Ascending aorta (tissue), 2 donors: Measurements from ENCODE around the gene SMIM26. TPM values are rescaled to one million over a fixed set of nuclear protein-coding genes. Genes with fewer than 3 reads are reported as not detected.
A peak's percentile ranks its signal among the peaks of the same experiment; 100 is the strongest.

Experiments used
- DNase-seq, 2 donors: peaks; one replicate each; pipeline ENCODE4 v3.0.0-alpha.2; 2019; ENCODE audit warnings: low spot score in 2 of 2
- H3K27ac ChIP-seq, 2 donors: fragments of 200-600 bp; sonication (generic); one replicate each; pipeline ENCODE4 v1.5.1; 2016 to 2017; ENCODE audit warnings: mild to moderate bottlenecking in 1 of 2
- H3K27me3 ChIP-seq: fragments of 200-600 bp; sonication (generic); one replicate; pipeline ENCODE4 v1.5.1; 2017
- H3K36me3 ChIP-seq, 2 donors: fragments of 200-600 bp; sonication (generic); one replicate each; pipeline ENCODE4 v1.5.1; 2016
- H3K4me1 ChIP-seq, 2 donors: fragments of 200-600 bp; sonication (generic); one replicate each; pipeline ENCODE4 v1.5.1; 2016 to 2017; ENCODE audit warnings: mild to moderate bottlenecking in 1 of 2
- H3K4me3 ChIP-seq, 2 donors: fragments of 200-600 bp; sonication (generic); one replicate each; pipeline ENCODE4 v1.5.1; 2016 to 2017; ENCODE audit warnings: mild to moderate bottlenecking in 1 of 2
- H3K9me3 ChIP-seq, 2 donors: fragments of 200-600 bp; sonication (generic); one replicate each; pipeline ENCODE4 v1.5.1; 2016
- intact Hi-C: fragments of 100-400 bp; cut with DNase I; formaldehyde crosslinking; loops from one replicate; pipeline ENCODE4 v1.15.1; 2023
- total RNA-seq: library from RNA; depleted of rRNA; stranded (reverse); fragments of >200 nt; gene quantifications from one replicate; pipeline ENCODE4 v1.1.0, GENCODE V29; 2016
- TF ChIP-seq, protein P1 (sequence below), 3 experiments: fragments of 200-600 bp in 2 of 3; fragments of 450-650 bp in 1 of 3; sonication (generic) in 2 of 3; IDR thresholded peaks; one replicate each; pipeline ENCODE4 v1.5.1; 2016 to 2019; ENCODE audit warnings: antibody characterized with exemption in 3 of 3, mild to moderate bottlenecking in 1 of 3, moderate library complexity in 1 of 3

The SMIM26 gene
- total RNA-seq, 1 donor from 2014 or later, result 67.7 TPM

DNA sequence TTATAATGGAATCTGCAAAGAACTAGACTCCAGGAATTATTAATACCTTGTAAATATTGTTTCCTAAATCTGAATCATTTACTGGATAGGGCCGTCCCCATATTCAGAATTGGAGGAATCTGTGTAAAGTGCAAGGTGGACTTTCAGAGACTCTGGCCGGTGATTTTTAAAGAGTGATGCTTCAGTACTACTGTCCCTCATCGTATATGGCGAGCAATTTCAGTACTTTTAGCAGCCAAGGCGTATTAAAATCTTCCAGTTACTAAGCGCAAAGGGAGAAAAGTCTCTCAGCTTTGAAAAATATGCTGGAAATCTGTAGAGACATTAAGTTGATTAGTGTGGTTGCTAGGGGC, 483 bp downstream of the SMIM26 start:
- Histone ChIP-seq H3K4me1 (peaks cover 0 to 10% of the 10 kb centered on the region in 2 donors), H3K27me3 (no peaks in the 10 kb centered on the region), H3K27ac (peak overlapping the region; percentile 80 to 93), H3K9me3 (no peaks in the 10 kb centered on the region), H3K36me3 (peaks cover 14 to 25% of the 10 kb centered on the region in 2 donors), H3K4me3 (peak overlapping the region; percentile 73 to 86)
- TF ChIP-seq, protein P1, sequence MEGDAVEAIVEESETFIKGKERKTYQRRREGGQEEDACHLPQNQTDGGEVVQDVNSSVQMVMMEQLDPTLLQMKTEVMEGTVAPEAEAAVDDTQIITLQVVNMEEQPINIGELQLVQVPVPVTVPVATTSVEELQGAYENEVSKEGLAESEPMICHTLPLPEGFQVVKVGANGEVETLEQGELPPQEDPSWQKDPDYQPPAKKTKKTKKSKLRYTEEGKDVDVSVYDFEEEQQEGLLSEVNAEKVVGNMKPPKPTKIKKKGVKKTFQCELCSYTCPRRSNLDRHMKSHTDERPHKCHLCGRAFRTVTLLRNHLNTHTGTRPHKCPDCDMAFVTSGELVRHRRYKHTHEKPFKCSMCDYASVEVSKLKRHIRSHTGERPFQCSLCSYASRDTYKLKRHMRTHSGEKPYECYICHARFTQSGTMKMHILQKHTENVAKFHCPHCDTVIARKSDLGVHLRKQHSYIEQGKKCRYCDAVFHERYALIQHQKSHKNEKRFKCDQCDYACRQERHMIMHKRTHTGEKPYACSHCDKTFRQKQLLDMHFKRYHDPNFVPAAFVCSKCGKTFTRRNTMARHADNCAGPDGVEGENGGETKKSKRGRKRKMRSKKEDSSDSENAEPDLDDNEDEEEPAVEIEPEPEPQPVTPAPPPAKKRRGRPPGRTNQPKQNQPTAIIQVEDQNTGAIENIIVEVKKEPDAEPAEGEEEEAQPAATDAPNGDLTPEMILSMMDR (IDR thresholded peaks at IDR 0.05), result no peak
- intact Hi-C loops, result loop anchor here (1.0 to 10.0 kb wide), 6 partner anchors 20 to 1485 kb away; partner anchors contain the start of genes CFAP61, CRNKL1, RRBP1 and SEC23B
- DNase-seq, result no peak

DNA sequence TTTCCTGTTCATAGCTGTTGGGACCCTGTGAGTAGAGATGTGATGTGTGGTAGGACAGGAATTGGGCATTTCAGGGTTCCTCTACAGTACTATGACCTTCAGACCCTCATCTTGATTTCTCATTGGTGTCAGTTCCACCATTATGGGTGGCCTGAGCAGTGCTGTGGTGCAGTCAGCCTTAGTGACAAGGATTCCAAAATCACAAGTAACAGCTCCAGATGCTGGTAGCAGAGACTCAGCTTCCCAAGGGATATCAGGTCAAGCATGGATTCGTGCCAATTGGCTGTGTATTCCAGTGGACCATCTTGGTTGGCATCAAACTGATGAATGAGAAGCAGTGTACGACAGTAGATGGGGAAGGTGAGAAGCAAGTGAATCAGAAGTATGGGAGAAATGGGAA, 3.8 kb downstream of the SMIM26 start:
- TF ChIP-seq, protein P1 (IDR thresholded peaks at IDR 0.05), result no peak
- Histone ChIP-seq H3K27ac (no peak overlapping the region), H3K9me3 (no peaks in the 10 kb centered on the region), H3K4me1 (peaks cover 0 to 10% of the 10 kb centered on the region in 2 donors), H3K4me3 (no peak overlapping the region), H3K27me3 (no peaks in the 10 kb centered on the region), H3K36me3 (peaks cover 14 to 25% of the 10 kb centered on the region in 2 donors)
- no peak for DNase-seq
- intact Hi-C loops, result no loop called here

DNA sequence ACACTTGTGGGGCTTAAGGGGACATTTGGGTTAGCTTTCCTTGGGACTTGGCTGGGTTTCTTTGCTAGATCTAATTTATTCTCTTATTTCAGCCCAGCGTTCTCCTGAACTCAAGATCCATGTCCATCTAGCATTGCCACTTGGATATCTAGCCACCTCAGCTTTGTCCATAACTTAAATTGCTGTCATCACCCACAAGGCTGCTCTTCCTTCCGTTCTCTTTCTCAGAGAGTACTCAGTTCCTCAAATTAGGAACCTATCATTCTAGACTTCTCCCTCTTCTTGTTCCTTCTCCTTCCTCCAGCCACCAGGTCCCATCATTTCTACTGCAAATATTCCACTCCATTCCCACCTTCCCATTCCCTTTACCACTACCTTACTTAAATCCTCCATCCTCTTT, 4.3 kb downstream of the SMIM26 start:
- peaks cover 14 to 25% of the 10 kb centered on the region in 2 donors for H3K36me3 ChIP-seq
- no peaks in the 10 kb centered on the region for H3K9me3 ChIP-seq
- no peaks in the 10 kb centered on the region for H3K27me3 ChIP-seq
- DNase-seq, result no peak
- no peak overlapping the region for H3K27ac ChIP-seq
- H3K4me3 ChIP-seq, result no peak overlapping the region
- H3K4me1 ChIP-seq, result peaks cover 0 to 7% of the 10 kb centered on the region in 2 donors
- intact Hi-C loops, result no loop called here
- TF ChIP-seq, protein P1 (IDR thresholded peaks at IDR 0.05), result no peak

DNA sequence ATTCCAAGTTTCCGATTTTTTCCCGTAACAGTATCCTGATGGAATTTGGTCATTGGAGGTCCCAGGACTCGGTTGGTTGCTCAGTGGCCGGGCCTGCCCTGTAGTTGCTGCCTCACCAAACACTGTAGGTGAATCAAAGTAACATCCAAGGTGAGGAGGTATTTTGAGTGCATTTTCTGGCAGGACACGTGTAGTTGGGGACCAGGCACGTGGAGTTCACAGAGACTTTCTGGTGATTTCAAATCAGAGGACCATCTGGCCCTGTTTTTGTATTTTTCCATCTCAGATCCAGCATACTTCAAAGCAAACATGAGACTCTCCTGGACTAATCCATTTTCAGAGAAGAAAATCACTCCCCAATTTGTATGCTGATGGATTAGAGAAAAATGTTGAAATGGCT, 10.7 kb downstream of the SMIM26 start:
- no peak for DNase-seq
- Histone ChIP-seq H3K4me1 (no peaks in the 10 kb centered on the region), H3K9me3 (no peaks in the 10 kb centered on the region), H3K27me3 (no peaks in the 10 kb centered on the region), H3K36me3 (no peaks in the 10 kb centered on the region), H3K4me3 (no peak overlapping the region), H3K27ac (no peak overlapping the region)
- intact Hi-C loops, result no loop called here
- TF ChIP-seq, protein P1 (IDR thresholded peaks at IDR 0.05), result no peak

DNA sequence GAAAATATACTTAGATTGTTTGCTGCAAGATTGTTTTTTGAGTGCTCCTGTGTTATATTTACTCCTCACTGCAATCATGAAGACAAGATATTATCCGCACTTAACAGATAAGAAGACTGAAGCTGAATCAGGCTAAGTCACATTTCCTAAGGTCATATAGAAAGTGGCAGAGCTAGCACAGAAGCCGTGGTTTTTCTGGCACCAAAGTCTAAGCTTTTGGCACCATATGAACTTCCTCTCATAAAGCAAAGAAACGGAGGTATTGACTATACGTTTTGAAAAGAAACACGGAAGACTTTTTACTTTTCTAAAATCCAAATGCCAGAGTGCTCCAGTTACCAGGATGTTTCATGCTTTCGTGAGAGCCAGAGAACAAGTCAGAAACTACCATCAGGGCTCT, 11.3 kb downstream of the SMIM26 start:
- Histone ChIP-seq H3K27me3 (no peaks in the 10 kb centered on the region), H3K9me3 (no peaks in the 10 kb centered on the region), H3K4me1 (no peaks in the 10 kb centered on the region), H3K27ac (no peak overlapping the region), H3K4me3 (no peak overlapping the region), H3K36me3 (no peaks in the 10 kb centered on the region)
- intact Hi-C loops, result no loop called here
- TF ChIP-seq, protein P1 (IDR thresholded peaks at IDR 0.05), result no peak
- no peak for DNase-seq

DNA sequence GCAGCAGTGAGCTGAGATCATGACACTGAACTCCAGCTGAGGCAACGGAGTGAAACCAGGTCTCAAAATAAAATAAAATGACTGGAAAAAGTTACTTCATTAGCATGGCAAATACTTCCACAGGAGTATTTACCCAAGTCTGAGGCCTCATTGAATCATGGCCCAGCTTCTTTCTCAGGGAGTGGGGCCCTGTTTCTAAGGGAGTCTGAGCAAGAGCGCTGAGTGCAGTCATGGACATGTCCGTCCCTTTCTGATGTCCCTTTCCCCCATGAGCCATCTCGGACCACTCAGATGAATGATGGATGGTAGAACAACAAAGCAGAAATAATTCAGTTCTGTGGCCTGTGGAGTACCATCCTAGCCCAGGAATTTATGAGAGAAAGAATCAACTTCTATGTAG, 12.8 kb downstream of the SMIM26 start:
- Histone ChIP-seq H3K4me3 (no peak overlapping the region), H3K27me3 (no peaks in the 10 kb centered on the region), H3K9me3 (no peaks in the 10 kb centered on the region), H3K27ac (no peak overlapping the region), H3K36me3 (no peaks in the 10 kb centered on the region), H3K4me1 (no peaks in the 10 kb centered on the region)
- TF ChIP-seq, protein P1 (IDR thresholded peaks at IDR 0.05), result no peak
- no peak for DNase-seq
- intact Hi-C loops, result no loop called here
